Right lobe of liver (tissue), 6 donors: ENCODE results near the gene EFNA5. TPM values are rescaled to one million over a fixed set of nuclear protein-coding genes. Genes with fewer than 3 reads are reported as not detected.

ENCODE experiments used
- ATAC-seq, 4 donors: fragments of 200-7000 bp; cut with Tn5 transposase; one replicate each; pipeline ENCODE4 v1.9.1; 2020; ENCODE audit warnings: mild to moderate bottlenecking in 4 of 4, moderate library complexity in 4 of 4
- DNase-seq, 3 donors: peaks; one replicate each; pipeline ENCODE4 v3.0.0-alpha.2; 2020
- H3K27ac ChIP-seq, 3 donors: fragments of 200-600 bp; one replicate each; pipeline ENCODE4 v1.8.0; 2022
- H3K27me3 ChIP-seq, 2 donors: fragments of 200-600 bp; one replicate each; pipeline ENCODE4 v1.8.0; 2022
- H3K36me3 ChIP-seq, 4 donors: fragments of 200-600 bp; sonication (generic) in 1 of 4; one replicate each; pipeline versions ENCODE4 v1.5.1 to v1.8.0; 2017 to 2022; ENCODE audit warnings: control low read depth in 1 of 4
- H3K4me1 ChIP-seq, 4 donors: fragments of 200-600 bp; sonication (generic) in 1 of 4; one replicate each; pipeline versions ENCODE4 v1.5.1 to v1.8.0; 2017 to 2022; ENCODE audit warnings: control low read depth in 1 of 4
- H3K4me3 ChIP-seq, 3 donors: fragments of 200-600 bp; one replicate each; pipeline ENCODE4 v1.8.0; 2022
- H3K9me3 ChIP-seq, 4 donors: fragments of 200-600 bp; sonication (generic) in 1 of 4; one replicate each; pipeline versions ENCODE4 v1.5.1 to v1.8.0; 2017 to 2022; ENCODE audit warnings: control low read depth in 1 of 4
- CTCF ChIP-seq, 4 donors: fragments of 200-600 bp in 3 of 4; fragments of 450-650 bp in 1 of 4; IDR thresholded peaks; one replicate each; pipeline versions ENCODE4 v1.5.1 to v1.8.0; 2016 to 2022; ENCODE audit warnings: antibody characterized with exemption in 4 of 4, mild to moderate bottlenecking in 2 of 4
- POLR2A ChIP-seq: fragments of 450-650 bp; IDR thresholded peaks from one replicate; pipeline ENCODE4 v1.6.1; 2017; ENCODE audit warnings: antibody characterized with exemption, mild to moderate bottlenecking
- WGBS: methylation state at CpG from one replicate; pipeline ENCODE4 v1.1.6; 2018; ENCODE audit warnings: low coverage, low lambda C conversion rate; ENCODE audit not compliant: insufficient coverage; ENCODE audit errors: missing lambda C conversion rate; 5-methylcytosine and 5-hydroxymethylcytosine counted together
- intact Hi-C, 2 donors: fragments of 100-400 bp; cut with DNase I; formaldehyde crosslinking; loops; one replicate each; pipeline versions ENCODE4 v1.11.2 to v1.14.1; 2022
- total RNA-seq, 6 experiments: library from RNA; depleted of rRNA in 2 of 6; stranded (reverse); fragments of >200 nt in 2 of 6; fragmentation: NEBNext Ultra II Directional in 3 of 6; extraction: Animal tissue kit (Norgen Biotek cat#: 25700) in 3 of 6; gene quantifications; one replicate each; pipeline versions ENCODE4 v1.1.0 to v1.2.4, GENCODE V29; 2016 to 2023
- donor health status: DM: no; HTN: yes; CAD: no.
- donor health status: DM: no; HTN: no; CAD: no.
- donor health status: DM: no; HTN: no; CAD: no.
- donor health status: DM: no; HTN: yes; CAD: no.
- donor health status: DM: no; HTN: yes; CAD: no.

The EFNA5 gene
- total RNA-seq, 6 experiments from 2014 or later: 0.18 to 11.7 (median 1.4) TPM

- intact Hi-C loops: no loop called here
- H3K27ac ChIP-seq: no peak overlapping the region
- no peaks in the 10 kb centered on the region for H3K4me1 ChIP-seq
- H3K4me3 ChIP-seq: no peak overlapping the region
- TF ChIP-seq CTCF (IDR thresholded peaks at IDR 0.05) (no peak), POLR2A (no peak)
- H3K36me3 ChIP-seq: no peaks in the 10 kb centered on the region
- DNase-seq (no peak), ATAC-seq (no peak)
- WGBS: 17% methylated on average over 2 of the region's 2 CpGs
- H3K9me3 ChIP-seq: no peaks in the 10 kb centered on the region
- H3K27me3 ChIP-seq: no peaks in the 10 kb centered on the region
Measured at GRCh38 chr5:107653685-107654084, 17.1 kb downstream of the EFNA5 start.

DNA sequence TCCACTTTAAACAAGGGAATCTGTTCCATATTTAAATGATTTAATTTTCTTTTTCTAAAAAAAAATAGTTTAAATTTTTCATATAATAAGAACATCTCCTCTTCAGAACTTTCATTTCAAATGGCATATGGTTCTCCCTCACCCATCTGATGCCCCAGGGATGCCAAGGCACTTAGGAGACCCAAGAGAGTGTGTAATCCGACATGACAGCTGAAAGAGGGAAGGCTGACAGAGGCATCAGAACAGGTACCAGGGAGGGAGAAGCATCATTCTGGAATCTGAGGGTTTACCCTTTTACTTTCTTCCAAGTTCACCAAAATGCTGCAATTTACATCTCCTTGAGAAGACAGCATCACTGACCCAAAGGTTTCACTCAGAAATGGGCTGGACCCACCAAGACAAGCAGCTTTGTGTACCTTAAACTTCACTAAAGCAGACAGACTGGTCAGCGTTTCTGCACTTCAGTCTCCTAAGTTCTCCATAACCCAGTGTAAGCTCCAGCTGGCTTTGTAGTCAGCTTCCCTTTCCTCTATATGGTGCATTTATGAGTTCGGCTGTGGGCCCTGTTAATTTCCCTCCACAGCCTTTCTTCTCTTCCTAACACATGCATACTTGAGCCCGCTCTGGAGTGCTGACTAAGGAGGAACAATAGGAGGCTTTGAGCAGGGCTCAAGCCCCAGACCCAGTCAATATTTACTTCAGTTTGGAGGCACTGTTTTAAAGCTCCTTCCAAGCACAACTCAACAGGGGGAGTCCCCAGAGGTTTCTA is 17.7 kb downstream of the EFNA5 start:
- ATAC-seq: no peak
- Histone ChIP-seq H3K9me3 (no peaks in the 10 kb centered on the region), H3K4me3 (no peak overlapping the region), H3K27ac (no peak overlapping the region), H3K27me3 (no peaks in the 10 kb centered on the region), H3K4me1 (no peaks in the 10 kb centered on the region), H3K36me3 (no peaks in the 10 kb centered on the region)
- no peak for TF ChIP-seq POLR2A
- no peak for TF ChIP-seq CTCF (IDR thresholded peaks at IDR 0.05)
- 16% methylated on average over 4 of the region's 4 CpGs for WGBS
- DNase-seq: no peak
- intact Hi-C loops: no loop called here

- H3K9me3 ChIP-seq: no peaks in the 10 kb centered on the region
- TF ChIP-seq POLR2A (no peak), CTCF (IDR thresholded peaks at IDR 0.05) (no peak)
- DNase-seq (no peak), ATAC-seq (no peak)
- no peaks in the 10 kb centered on the region for H3K4me1 ChIP-seq
- no peak overlapping the region for H3K27ac ChIP-seq
- H3K36me3 ChIP-seq: no peaks in the 10 kb centered on the region
- intact Hi-C loops: no loop called here
- H3K27me3 ChIP-seq: no peaks in the 10 kb centered on the region
- no peak overlapping the region for H3K4me3 ChIP-seq
- WGBS: 56% methylated on average over 1 of the region's 1 CpG
Measured at GRCh38 chr5:107652408-107652807, 18.3 kb downstream of the EFNA5 start.

GRCh38 chr5:107651325-107651724 is 19.4 kb downstream of the EFNA5 start:
- no peak overlapping the region for H3K4me3 ChIP-seq
- no peak for ATAC-seq
- no peaks in the 10 kb centered on the region for H3K27me3 ChIP-seq
- H3K9me3 ChIP-seq: no peaks in the 10 kb centered on the region
- no peaks in the 10 kb centered on the region for H3K4me1 ChIP-seq
- TF ChIP-seq CTCF (IDR thresholded peaks at IDR 0.05) (no peak), POLR2A (no peak)
- no peak for DNase-seq
- WGBS: 82% methylated on average over 6 of the region's 6 CpGs
- no peak overlapping the region for H3K27ac ChIP-seq
- no peaks in the 10 kb centered on the region for H3K36me3 ChIP-seq
- intact Hi-C loops: no loop called here
